Cardiac fibroblast (primary cell): Measurements from ENCODE around the gene TMEM255B.

Experiments
- DNase-seq, 2 donors: peaks; one replicate each; pipeline versions ENCODE4 v3.0.0 to v3.0.0-alpha.2; 2010; ENCODE audit warnings: low read depth in 2 of 2
- H3K4me3 ChIP-seq, 2 donors: replicated peaks in 1 of 2; 1 replicate in 1 of 2; 2 replicates in 1 of 2; pipeline ENCODE4 v1.5.1; 2011; ENCODE audit warnings: low read depth in 2 of 2, low read length in 2 of 2, mild to moderate bottlenecking in 2 of 2, moderate library complexity in 1 of 2
- TF ChIP-seq, protein P1 (sequence below): IDR thresholded peaks from one replicate; pipeline ENCODE4 v1.5.1; 2011; ENCODE audit warnings: low read depth, mild to moderate bottlenecking, low read length, inconsistent platforms

The TMEM255B gene

DNA sequence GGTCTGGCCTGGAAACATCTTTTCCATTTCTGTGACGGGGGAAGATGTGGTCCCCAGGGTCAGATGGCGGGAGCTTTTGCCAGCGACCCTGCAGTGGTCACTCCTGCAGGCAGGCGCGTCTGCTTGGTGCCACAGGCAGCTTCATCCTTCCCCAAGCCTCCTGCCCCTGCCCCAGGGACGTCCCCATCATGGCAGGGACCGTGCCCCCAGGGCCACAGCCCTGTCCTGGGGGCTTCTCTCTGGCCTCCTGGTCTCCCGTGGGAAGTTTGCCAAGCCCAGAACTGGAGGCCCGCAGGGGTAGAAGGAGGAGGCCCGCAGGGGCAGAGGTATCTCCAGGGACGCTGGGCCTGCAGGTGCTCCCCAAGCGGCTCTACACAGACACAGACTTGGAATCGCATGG lies 47.5 kb downstream of the TMEM255B start:
- TF ChIP-seq, protein P1, sequence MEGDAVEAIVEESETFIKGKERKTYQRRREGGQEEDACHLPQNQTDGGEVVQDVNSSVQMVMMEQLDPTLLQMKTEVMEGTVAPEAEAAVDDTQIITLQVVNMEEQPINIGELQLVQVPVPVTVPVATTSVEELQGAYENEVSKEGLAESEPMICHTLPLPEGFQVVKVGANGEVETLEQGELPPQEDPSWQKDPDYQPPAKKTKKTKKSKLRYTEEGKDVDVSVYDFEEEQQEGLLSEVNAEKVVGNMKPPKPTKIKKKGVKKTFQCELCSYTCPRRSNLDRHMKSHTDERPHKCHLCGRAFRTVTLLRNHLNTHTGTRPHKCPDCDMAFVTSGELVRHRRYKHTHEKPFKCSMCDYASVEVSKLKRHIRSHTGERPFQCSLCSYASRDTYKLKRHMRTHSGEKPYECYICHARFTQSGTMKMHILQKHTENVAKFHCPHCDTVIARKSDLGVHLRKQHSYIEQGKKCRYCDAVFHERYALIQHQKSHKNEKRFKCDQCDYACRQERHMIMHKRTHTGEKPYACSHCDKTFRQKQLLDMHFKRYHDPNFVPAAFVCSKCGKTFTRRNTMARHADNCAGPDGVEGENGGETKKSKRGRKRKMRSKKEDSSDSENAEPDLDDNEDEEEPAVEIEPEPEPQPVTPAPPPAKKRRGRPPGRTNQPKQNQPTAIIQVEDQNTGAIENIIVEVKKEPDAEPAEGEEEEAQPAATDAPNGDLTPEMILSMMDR: no peak

DNA sequence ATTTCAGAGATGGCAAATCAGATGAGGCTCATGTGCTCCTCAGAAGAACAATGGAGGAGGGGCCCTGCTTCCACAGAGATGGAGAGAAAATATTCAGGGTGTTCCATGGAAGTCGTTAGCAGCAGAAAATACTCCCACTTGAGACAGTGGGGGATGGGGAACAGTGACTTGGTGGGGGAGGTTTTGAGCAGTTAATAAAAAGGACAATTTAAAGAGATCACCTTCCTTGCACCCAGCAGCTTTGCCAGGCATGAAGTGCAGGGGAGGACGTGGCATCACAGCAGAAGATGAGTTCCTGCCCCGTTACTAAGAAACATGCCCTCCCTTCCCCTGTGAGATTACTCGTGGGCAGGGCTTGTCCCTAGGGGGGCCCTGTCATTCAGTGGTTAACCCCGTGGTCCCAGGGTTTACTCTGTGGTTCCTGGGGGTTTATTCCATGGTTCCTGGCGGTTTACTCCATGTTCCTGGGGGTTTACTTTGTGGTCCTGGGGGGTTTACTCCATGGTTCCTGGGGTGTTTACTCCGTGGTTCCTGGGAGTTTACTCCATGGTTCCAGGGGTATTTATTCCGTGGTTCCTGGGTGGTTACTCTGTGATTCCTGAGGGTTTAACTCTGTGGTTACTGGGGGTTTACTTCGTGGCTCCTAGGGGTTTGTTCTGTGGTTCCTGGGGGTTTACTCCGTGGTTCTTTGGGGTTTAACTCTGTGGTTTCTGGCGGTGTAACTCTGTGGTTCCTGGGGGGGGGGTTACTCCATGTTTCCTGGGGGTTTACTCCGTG lies 49.2 kb downstream of the TMEM255B start:
- TF ChIP-seq, protein P1: no peak

More for the DNA sequence above, 47.5 kb downstream of the TMEM255B start:
- no peak overlapping the region for H3K4me3 ChIP-seq
- DNase-seq: no peak

DNA sequence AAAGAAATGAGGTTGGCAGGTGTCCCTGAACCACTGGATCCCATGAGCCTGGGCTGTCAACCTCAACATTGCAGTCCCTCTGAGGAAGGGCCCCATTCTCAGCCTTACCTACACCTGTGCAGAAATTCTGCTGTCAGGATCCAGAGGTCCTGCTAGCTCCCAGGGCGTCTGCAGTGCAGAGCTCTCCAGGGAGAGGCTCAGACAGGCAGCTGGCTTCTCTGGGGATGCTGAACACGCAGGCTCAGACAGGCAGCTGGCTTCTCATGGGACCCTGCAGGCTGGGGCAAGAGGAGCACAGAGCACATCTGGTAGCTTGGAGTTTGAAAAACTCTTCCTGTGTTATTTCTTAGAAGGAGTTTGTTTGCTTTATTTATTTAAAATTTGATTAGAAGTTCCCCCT lies 50.9 kb downstream of the TMEM255B start:
- no peak overlapping the region for H3K4me3 ChIP-seq
- DNase-seq: no peak
- TF ChIP-seq, protein P1: no peak

More for the DNA sequence above, 49.2 kb downstream of the TMEM255B start:
- H3K4me3 ChIP-seq: no peak overlapping the region
- DNase-seq: no peak

DNA sequence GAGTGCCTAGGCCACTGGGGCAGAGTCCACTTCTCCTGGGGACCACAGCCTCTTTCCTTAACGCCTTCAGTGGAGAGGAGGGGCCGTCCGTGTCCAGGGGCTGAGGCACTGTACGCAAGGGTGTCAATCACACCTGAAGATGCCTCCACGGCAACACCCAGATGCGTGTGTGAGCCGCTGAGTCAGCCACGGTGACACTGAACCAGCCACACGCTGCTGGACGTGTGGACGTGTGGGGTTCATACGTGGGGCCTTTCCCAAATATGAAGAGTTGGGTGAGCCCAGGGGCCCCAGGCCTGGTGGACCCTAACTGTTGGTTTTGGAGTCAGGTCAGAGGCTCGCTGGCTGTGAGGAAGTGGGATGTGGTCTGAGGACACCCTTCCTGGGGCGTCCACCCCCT lies 51.6 kb downstream of the TMEM255B start:
- no peak overlapping the region for H3K4me3 ChIP-seq
- no peak for DNase-seq
- TF ChIP-seq, protein P1: no peak

DNA sequence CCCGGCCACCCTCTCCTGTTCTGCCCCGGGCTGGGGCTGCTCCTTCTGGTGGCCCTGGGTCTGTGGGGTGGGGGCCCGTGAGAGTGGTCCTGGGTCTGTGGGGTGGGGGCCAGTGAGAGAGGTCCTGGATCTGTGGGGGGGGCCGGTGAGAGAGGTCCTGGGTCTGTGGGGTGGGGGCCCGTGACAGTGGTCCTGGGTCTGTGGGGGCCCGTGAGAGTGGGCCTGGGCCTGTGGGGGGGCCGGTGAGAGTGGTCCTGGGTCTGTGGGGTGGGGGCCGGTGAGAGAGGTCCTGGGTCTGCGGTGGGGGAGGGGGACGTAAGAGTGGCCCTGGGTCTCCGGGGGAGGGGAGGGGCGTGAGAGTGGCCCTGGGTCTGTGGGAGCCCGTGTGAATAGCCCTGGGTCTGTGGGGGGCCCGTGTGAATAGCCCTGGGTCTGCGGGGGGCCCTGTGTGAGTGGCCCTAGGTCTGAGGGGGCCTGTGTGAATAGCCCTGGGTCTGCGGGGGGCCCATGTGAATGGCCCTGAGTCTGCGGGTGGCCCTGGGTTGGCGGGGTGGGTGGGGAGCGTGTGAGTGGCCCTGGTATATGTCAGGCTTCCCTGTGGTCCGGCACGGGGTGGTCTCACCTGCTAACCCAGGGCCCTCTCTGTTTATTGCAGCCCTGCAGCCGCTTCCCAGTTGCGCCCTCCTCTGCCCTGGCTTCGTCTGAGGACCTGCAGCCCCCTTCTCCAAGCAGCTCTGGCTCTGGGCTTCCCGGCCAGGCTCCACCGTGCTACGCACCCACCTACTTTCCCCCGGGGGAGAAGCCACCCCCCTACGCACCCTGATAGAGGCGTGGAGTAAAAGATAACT lies 52.3 kb downstream of the TMEM255B start:
- DNase-seq: no peak
- no peak overlapping the region for H3K4me3 ChIP-seq
- TF ChIP-seq, protein P1: no peak

DNA sequence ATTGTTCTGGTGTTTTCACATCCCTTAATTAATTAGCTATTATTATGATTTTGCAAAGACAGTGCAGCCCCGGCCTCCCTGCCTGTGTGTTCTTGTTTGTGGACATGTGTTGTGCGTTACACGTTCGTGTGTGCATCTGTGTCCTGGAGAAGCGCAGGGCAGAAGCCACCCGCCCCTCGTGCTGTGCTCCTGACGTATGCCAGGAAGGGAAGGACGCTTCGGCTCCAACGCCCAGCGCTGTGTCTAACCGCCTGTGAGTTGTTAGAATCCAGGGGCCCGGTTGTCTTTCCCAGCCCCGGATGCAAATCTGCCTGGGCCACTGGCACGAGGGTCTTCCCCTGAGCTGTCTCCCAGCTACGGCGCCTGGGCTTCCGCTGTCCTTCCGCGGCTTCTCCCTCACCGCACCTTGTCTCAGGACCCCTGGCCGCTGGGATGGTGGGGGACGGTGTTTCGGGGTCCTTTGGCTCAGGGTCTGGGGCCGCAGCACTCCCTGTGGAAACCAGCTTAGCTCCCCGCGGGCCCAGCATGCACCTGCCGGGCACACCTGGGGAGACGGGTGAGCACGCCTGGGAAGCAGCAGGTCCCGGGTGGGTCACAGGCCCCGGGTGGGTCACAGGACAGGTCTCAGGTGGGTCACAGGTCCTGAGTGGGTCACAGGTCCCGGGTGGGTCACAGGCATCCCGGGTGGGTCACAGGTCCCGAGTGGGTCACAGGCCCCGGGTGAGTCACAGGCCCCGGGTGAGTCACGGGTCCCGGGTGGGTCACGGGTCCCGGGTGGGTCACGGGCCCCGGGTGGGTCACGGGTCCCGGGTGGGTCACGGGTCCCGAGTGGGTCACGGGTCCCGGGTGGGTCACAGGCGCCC lies 53.4 kb downstream of the TMEM255B start:
- H3K4me3 ChIP-seq: no peak overlapping the region
- no peak for DNase-seq
- TF ChIP-seq, protein P1: no peak
